OCI-LY1 (cell line): ENCODE data around the gene GRIK3.

Source experiments
- H2AFZ ChIP-seq: fragments of 200-600 bp; sonication (generic), shearing (Covaris generic); 2 replicates; pipeline ENCODE4 v1.6.0; 2014; ENCODE audit warnings: antibody characterized with exemption, mild to moderate bottlenecking, low read length
- H3F3A ChIP-seq: fragments of 200-600 bp; sonication (generic), shearing (Covaris generic); 2 replicates; pipeline ENCODE4 v1.6.0; 2014; ENCODE audit warnings: mild to moderate bottlenecking, antibody characterized with exemption, low read length, moderate library complexity; ENCODE audit not compliant: insufficient read depth
- H3K27ac ChIP-seq: fragments of 200-600 bp; sonication (generic); 2 replicates; pipeline ENCODE4 v1.5.1; 2014; ENCODE audit warnings: low read length, mixed run types, mild to moderate bottlenecking, low read depth; ENCODE audit not compliant: poor library complexity, severe bottlenecking
- H3K27me3 ChIP-seq: fragments of 200-600 bp; sonication (generic); 2 replicates; pipeline ENCODE4 v1.6.0; 2014; ENCODE audit warnings: antibody characterized with exemption, mild to moderate bottlenecking, low read length, moderate library complexity; ENCODE audit not compliant: insufficient read depth
- H3K36me3 ChIP-seq: fragments of 200-600 bp; sonication (generic); 2 replicates; pipeline ENCODE4 v1.6.1; 2014; ENCODE audit warnings: mild to moderate bottlenecking, antibody characterized with exemption, low read length, moderate library complexity, mixed read lengths; ENCODE audit not compliant: insufficient read depth
- H3K4me1 ChIP-seq: fragments of 200-600 bp; sonication (generic); 2 replicates; pipeline ENCODE4 v1.5.1; 2014; ENCODE audit warnings: mild to moderate bottlenecking, low read length, moderate library complexity; ENCODE audit not compliant: insufficient read depth, severe bottlenecking
- H3K4me2 ChIP-seq: fragments of 200-600 bp; sonication (generic), shearing (Covaris generic); 2 replicates; pipeline ENCODE4 v1.6.1; 2014; ENCODE audit warnings: low read length
- H3K4me3 ChIP-seq: fragments of 200-600 bp; sonication (generic); 2 replicates; pipeline ENCODE4 v1.5.1; 2014; ENCODE audit warnings: low read length, low read depth, mild to moderate bottlenecking, mixed read lengths; ENCODE audit not compliant: poor library complexity, severe bottlenecking
- H3K79me2 ChIP-seq: fragments of 200-600 bp; shearing (Covaris generic); 2 replicates; pipeline ENCODE4 v1.6.1; 2016; ENCODE audit warnings: mixed run types, low read length, mixed read lengths; ENCODE audit not compliant: insufficient read depth
- H3K9ac ChIP-seq: fragments of 200-600 bp; sonication (generic), shearing (Covaris generic); 2 replicates; pipeline ENCODE4 v1.6.1; 2014; ENCODE audit warnings: mild to moderate bottlenecking, low read length, mixed read lengths
- H3K9me2 ChIP-seq: fragments of 200-600 bp; sonication (generic), shearing (Covaris generic); 2 replicates; pipeline ENCODE4 v1.6.1; 2014; ENCODE audit warnings: low read depth, mild to moderate bottlenecking, low read length, mixed read lengths
- H3K9me3 ChIP-seq: fragments of 200-600 bp; shearing (Covaris generic); 2 replicates; pipeline ENCODE4 v1.6.1; 2014; ENCODE audit warnings: low read length, mixed read lengths
- H4K20me1 ChIP-seq: fragments of 200-600 bp; sonication (generic), shearing (Covaris generic); 2 replicates; pipeline ENCODE4 v1.6.0; 2016; ENCODE audit warnings: mild to moderate bottlenecking, low read length; ENCODE audit not compliant: insufficient read depth
- EZH2 ChIP-seq: fragments of 200-600 bp; sonication (generic), shearing (Covaris generic); IDR thresholded peaks from 2 replicates; pipeline ENCODE4 v1.8.0; 2017; ENCODE audit warnings: borderline replicate concordance, mixed run types, mild to moderate bottlenecking, antibody characterized with exemption, low read length, moderate library complexity, mixed read lengths
- TF ChIP-seq, protein P1 (sequence below): fragments of 200-600 bp; sonication (generic), shearing (Covaris generic); IDR thresholded peaks from 2 replicates; pipeline ENCODE4 v1.5.1; 2017; ENCODE audit warnings: mild to moderate bottlenecking, antibody characterized with exemption, low read length, moderate library complexity, mixed read lengths

The GRIK3 gene

DNA sequence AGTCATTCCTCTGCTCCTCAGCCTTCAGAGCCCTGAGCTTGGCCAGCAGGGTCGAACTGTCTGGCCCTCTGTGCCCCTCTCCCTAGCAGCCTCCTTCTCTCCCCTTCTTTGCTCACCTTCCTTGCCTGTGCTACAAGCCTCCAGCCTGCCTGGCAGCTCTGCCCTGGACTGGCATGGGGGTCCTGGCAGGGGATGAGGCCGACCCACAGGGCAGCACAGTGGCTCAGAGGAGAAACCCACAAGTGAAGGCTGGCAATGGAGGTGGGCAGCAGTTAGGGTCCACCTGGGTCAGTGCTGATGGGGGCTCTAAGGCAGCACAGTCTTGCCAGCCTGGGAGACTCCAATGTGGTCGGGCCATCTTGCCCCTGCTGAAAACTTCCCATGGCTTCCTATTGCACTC lies 274.2 kb downstream of the GRIK3 start:
- Histone ChIP-seq H3K9ac (no peak overlapping the region), H3K4me1 (no peaks in the 10 kb centered on the region), H3K9me3 (no peaks in the 10 kb centered on the region), H4K20me1 (no peaks in the 10 kb centered on the region), H3K27me3 (peaks cover 3% of the 10 kb centered on the region; the same call in 1 of the 2 replicates), H3K79me2 (no peaks in the 10 kb centered on the region), H2AFZ (no peak overlapping the region), H3K36me3 (no peaks in the 10 kb centered on the region), H3F3A (no peaks in the 10 kb centered on the region), H3K4me2 (no peak overlapping the region), H3K27ac (no peak overlapping the region), H3K9me2 (no peaks in the 10 kb centered on the region), H3K4me3 (no peak overlapping the region)
- TF ChIP-seq, protein P1, sequence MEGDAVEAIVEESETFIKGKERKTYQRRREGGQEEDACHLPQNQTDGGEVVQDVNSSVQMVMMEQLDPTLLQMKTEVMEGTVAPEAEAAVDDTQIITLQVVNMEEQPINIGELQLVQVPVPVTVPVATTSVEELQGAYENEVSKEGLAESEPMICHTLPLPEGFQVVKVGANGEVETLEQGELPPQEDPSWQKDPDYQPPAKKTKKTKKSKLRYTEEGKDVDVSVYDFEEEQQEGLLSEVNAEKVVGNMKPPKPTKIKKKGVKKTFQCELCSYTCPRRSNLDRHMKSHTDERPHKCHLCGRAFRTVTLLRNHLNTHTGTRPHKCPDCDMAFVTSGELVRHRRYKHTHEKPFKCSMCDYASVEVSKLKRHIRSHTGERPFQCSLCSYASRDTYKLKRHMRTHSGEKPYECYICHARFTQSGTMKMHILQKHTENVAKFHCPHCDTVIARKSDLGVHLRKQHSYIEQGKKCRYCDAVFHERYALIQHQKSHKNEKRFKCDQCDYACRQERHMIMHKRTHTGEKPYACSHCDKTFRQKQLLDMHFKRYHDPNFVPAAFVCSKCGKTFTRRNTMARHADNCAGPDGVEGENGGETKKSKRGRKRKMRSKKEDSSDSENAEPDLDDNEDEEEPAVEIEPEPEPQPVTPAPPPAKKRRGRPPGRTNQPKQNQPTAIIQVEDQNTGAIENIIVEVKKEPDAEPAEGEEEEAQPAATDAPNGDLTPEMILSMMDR = no peak
- TF ChIP-seq EZH2 = no peak

DNA sequence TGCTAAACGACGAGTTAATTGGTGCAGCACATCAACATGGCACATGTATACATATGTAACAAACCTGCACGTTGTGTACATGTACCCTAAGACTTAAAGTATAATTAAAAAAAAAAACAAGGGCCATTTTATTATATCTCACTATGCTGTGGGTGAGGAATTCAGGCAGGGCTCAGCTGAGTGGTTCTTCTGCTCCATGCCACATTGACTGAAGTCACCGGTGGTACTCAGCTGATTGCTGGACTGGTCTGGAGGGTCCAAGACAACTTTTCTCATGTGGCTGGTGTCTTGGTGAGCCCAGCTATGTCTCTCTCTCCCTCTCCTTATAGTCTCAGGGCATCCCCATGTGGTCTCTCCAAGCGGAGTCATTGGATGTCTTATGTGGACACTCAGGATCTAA lies 275.0 kb downstream of the GRIK3 start:
- Histone ChIP-seq H3K9me2 (no peaks in the 10 kb centered on the region), H3K9me3 (no peaks in the 10 kb centered on the region), H3K27me3 (peaks cover 3% of the 10 kb centered on the region; the same call in 1 of the 2 replicates), H3K36me3 (no peaks in the 10 kb centered on the region), H3K79me2 (no peaks in the 10 kb centered on the region), H4K20me1 (no peaks in the 10 kb centered on the region), H3K4me2 (no peak overlapping the region), H3F3A (no peaks in the 10 kb centered on the region), H3K27ac (no peak overlapping the region), H3K4me1 (no peaks in the 10 kb centered on the region), H3K9ac (no peak overlapping the region), H2AFZ (no peak overlapping the region), H3K4me3 (no peak overlapping the region)
- no peak for TF ChIP-seq EZH2
- TF ChIP-seq, protein P1 = no peak

DNA sequence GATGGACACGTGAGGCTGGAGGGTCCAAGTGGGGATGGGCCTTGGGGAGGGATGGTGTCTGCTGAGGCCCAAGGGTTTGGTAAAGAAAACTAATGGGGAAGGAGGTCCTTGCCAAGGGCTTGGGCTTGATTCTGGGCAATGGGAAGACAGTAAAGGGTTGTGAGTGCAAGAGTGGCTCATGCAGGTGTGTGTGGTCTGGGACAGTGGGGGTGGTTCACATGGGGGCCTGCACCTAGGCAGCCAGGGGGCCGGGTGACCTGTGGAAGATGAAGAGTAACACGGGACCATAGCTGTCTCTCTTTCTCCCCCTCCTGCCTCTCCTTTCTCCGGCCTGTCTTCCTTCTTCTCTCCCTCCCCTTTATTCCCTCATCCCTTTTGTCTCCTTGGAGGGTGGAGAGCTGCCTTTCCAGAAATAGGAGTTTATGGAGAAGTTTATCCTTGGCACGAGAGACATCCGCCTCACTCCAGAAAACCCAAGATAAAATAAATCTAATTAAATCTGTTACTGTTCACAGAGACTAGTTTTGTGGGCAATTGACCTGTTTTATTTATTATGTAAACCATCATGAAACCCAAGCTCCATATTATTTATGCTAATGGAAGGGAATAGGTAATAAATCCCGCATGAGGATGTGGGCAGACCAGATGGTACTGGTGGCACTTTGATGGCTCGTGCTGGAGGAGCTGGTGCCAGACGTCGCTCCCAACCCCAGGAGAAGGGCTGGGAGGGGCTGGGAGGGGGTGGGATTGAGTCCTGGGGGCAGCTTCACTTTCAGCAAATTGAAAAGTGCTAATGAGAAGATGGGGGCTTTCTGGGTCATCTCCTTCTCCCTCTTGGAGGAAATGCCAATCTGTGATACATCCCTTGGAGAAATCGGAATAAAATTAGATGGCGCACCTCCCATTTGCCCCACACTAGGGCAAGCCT lies 278.7 kb downstream of the GRIK3 start:
- Histone ChIP-seq H3K9me2 (no peaks in the 10 kb centered on the region), H3K4me2 (no peak overlapping the region), H3K36me3 (no peaks in the 10 kb centered on the region), H3K27ac (no peak overlapping the region), H2AFZ (no peak overlapping the region), H3K79me2 (no peaks in the 10 kb centered on the region), H3K27me3 (peaks cover 3% of the 10 kb centered on the region; the same call in 1 of the 2 replicates), H3K9me3 (no peaks in the 10 kb centered on the region), H3K4me3 (no peak overlapping the region), H3K9ac (no peak overlapping the region), H3F3A (no peaks in the 10 kb centered on the region), H3K4me1 (no peaks in the 10 kb centered on the region), H4K20me1 (no peaks in the 10 kb centered on the region)
- TF ChIP-seq EZH2 = no peak
- TF ChIP-seq, protein P1 = no peak
